GM21360 (cell line): Measurements from ENCODE around the gene OAS2.

Source experiments
- ATAC-seq: cut with Tn5 transposase; IDR thresholded peaks from one replicate; pipeline ENCODE4 v1.9.1; 2021; ENCODE audit warnings: mild to moderate bottlenecking, moderate library complexity; ENCODE audit not compliant: unreplicated experiment

Gene OAS2

GRCh38 chr12:112978163-112979040 lies at the start of gene OAS2:
TSS of gene OAS2 (plus strand) at chr12:112978519. CDS start at chr12:112978609, 90 bp downstream.
- peak; percentile 85 for ATAC-seq

GRCh38 chr12:112928978-112929377 lies 49.3 kb upstream of the OAS2 start:
- ATAC-seq: no peak

GRCh38 chr12:112929715-112930114 lies 48.6 kb upstream of the OAS2 start:
- no peak for ATAC-seq

- ATAC-seq: no peak
Measured at GRCh38 chr12:112930350-112930749, 48.0 kb upstream of the OAS2 start.

GRCh38 chr12:112932485-112933128 lies 45.7 kb upstream of the OAS2 start:
- ATAC-seq: no peak

- ATAC-seq: no peak
Measured at GRCh38 chr12:112933129-112933505, 45.2 kb upstream of the OAS2 start.

GRCh38 chr12:112936264-112936663 lies 42.1 kb upstream of the OAS2 start:
- no peak for ATAC-seq

GRCh38 chr12:112936927-112937326 lies 41.4 kb upstream of the OAS2 start:
- ATAC-seq: no peak

- ATAC-seq: no peak
Measured at GRCh38 chr12:112937741-112938719, 40.3 kb upstream of the OAS2 start, which contains the start of gene OAS3. TSS of gene OAS3 (plus strand) at chr12:112938474. CDS start at chr12:112938531, 57 bp downstream.

GRCh38 chr12:112938751-112939150 lies 39.6 kb upstream of the OAS2 start:
- ATAC-seq: no peak

GRCh38 chr12:112939761-112940381 lies 38.4 kb upstream of the OAS2 start:
- no peak for ATAC-seq

- ATAC-seq: no peak
Measured at GRCh38 chr12:112941528-112942335, 36.6 kb upstream of the OAS2 start.

GRCh38 chr12:112942572-112942971 lies 35.7 kb upstream of the OAS2 start:
- ATAC-seq: no peak

- ATAC-seq: no peak
Measured at GRCh38 chr12:112944024-112944690, 34.2 kb upstream of the OAS2 start.

- no peak for ATAC-seq
Measured at GRCh38 chr12:112945515-112945914, 32.8 kb upstream of the OAS2 start.

- ATAC-seq: no peak
Measured at GRCh38 chr12:112946236-112947000, 31.9 kb upstream of the OAS2 start.

GRCh38 chr12:112947314-112947713 lies 31.0 kb upstream of the OAS2 start:
- ATAC-seq: no peak

GRCh38 chr12:112947761-112948160 lies 30.6 kb upstream of the OAS2 start:
- ATAC-seq: no peak
